CD4-positive, alpha-beta memory T cell (primary cell): ENCODE measurements around the gene SELE. TPM values are rescaled to one million over a fixed set of nuclear protein-coding genes. Genes with fewer than 3 reads are reported as not detected.

ENCODE experiments used
- CTCF ChIA-PET: fragments of 350-600 bp; sonication (Branson Sonifier 250); formaldehyde crosslinking; loops from one replicate; lab custom pipeline; 2021; ENCODE audit warnings: inconsistent platforms; ENCODE audit not compliant: partially characterized antibody; lab: Charles Lee
- POLR2A ChIA-PET: fragments of 350-600 bp; sonication (Branson Sonifier 250); formaldehyde crosslinking; loops from one replicate; lab custom pipeline; 2021; ENCODE audit not compliant: partially characterized antibody; lab: Charles Lee
- DNase-seq, 5 donors: peaks; one replicate each; pipeline versions ENCODE4 v3.0.0 to v3.0.0-alpha.2; 2020 to 2022; ENCODE audit warnings: mixed read lengths in 1 of 5
- H3K27ac ChIP-seq: one replicate; pipeline ENCODE4 v1.7.0; 2013; ENCODE audit warnings: low read depth, low read length
- H3K27me3 ChIP-seq: 2 replicates; pipeline ENCODE4 v1.7.0; 2013; ENCODE audit warnings: mild to moderate bottlenecking, low read length, moderate library complexity; ENCODE audit not compliant: insufficient read depth
- H3K36me3 ChIP-seq: 2 replicates; pipeline ENCODE4 v1.7.0; 2013; ENCODE audit warnings: mild to moderate bottlenecking, low read length, moderate library complexity; ENCODE audit not compliant: insufficient read depth
- H3K4me1 ChIP-seq: 2 replicates; pipeline ENCODE4 v1.7.0; 2013; ENCODE audit warnings: mild to moderate bottlenecking, low read length, moderate library complexity; ENCODE audit not compliant: insufficient read depth
- H3K4me3 ChIP-seq, 2 donors: one replicate each; pipeline ENCODE4 v1.7.0; 2013; ENCODE audit warnings: low read length in 2 of 2, mild to moderate bottlenecking in 1 of 2
- H3K9me3 ChIP-seq, 2 donors: one replicate each; pipeline ENCODE4 v1.7.0; 2013; ENCODE audit warnings: low read length in 2 of 2, control low read depth in 1 of 2; ENCODE audit not compliant: control insufficient read depth in 1 of 2
- H3K27ac Mint-ChIP-seq, 7 donors: one replicate each; pipeline ENCODE4 v1.8.0; 2020 to 2021; ENCODE audit warnings: mixed read lengths in 7 of 7, mild to moderate bottlenecking in 6 of 7, inconsistent platforms in 3 of 7, moderate library complexity in 3 of 7
- H3K27me3 Mint-ChIP-seq, 2 donors: one replicate each; pipeline ENCODE4 v1.8.0; 2020 to 2021; ENCODE audit warnings: mixed read lengths in 2 of 2
- H3K36me3 Mint-ChIP-seq, 2 donors: one replicate each; pipeline ENCODE4 v1.8.0; 2020 to 2021; ENCODE audit warnings: mixed read lengths in 2 of 2, inconsistent platforms in 1 of 2, mild to moderate bottlenecking in 1 of 2
- H3K4me1 Mint-ChIP-seq, 4 donors: one replicate each; pipeline ENCODE4 v1.8.0; 2020 to 2021; ENCODE audit warnings: mixed read lengths in 4 of 4, mild to moderate bottlenecking in 1 of 4
- H3K4me3 Mint-ChIP-seq, 8 donors: one replicate each; pipeline ENCODE4 v1.8.0; 2020 to 2021; ENCODE audit warnings: mixed read lengths in 8 of 8, mild to moderate bottlenecking in 7 of 8, moderate library complexity in 6 of 8, inconsistent platforms in 3 of 8
- H3K9me3 Mint-ChIP-seq, 8 donors: one replicate each; pipeline ENCODE4 v1.8.0; 2020 to 2021; ENCODE audit warnings: mixed read lengths in 8 of 8, mild to moderate bottlenecking in 5 of 8, inconsistent platforms in 3 of 8, moderate library complexity in 1 of 8
- intact Hi-C: fragments of 100-400 bp; cut with micrococcal nuclease; formaldehyde crosslinking; loops from one replicate; pipeline ENCODE4 v1.15.1; 2023
- polyA plus RNA-seq, 2 donors: library from polyadenylated mRNA; unstranded; fragments of 300-500 nt; fragmentation: Illumina TruSeq; gene quantifications; one replicate each; pipeline ENCODE4 v1.2.3, GENCODE V29; 2021
- total RNA-seq, 2 experiments: library from RNA; stranded (reverse); gene quantifications; one replicate each; pipeline ENCODE4 v1.2.3, GENCODE V29; 2021

Gene SELE
- total and polyA plus RNA-seq, 4 experiments from 2014 or later = not detected

DNA sequence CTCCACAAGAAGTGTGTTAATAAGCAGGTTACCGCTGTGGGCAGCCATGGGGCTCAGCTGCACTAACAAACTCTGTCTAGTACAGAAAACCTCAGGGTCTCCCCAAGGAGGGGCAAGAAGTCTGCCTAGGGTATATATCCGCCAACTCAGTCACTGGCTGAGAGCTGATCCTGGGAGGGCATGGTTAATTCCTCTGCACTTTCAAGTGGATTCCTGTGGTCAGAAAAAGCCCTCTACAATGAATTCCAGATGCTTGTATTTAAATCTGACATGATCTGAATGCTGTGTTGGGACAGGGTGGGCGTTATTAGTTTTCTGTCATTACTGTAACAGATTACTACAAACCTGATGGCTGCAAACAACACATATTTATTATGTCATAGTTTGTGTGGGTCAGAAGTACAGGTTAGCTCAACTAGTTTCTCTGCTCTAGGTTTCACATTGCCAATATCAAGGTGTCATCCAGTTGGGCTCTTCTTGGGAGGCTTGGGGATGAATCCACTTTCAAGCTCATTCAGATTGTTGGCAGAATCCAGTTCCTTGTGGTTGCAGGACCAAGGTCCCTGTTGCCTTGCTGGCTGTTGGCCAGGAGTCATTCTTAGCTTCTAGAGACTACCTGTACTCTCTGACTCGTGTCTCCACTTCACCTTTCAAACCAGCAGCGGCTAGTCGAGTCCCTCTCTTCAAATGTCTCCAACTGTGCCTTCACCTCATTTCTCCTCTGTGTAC is 8.0 kb upstream of the SELE start:
- Histone ChIP-seq H3K4me1 (no peaks in the 10 kb centered on the region), H3K27me3 (no peaks in the 10 kb centered on the region), H3K4me3 (no peak overlapping the region), H3K27ac (no peak overlapping the region), H3K9me3 (no peaks in the 10 kb centered on the region), H3K36me3 (no peaks in the 10 kb centered on the region)
- Mint-ChIP-seq H3K36me3 (no peaks in the 10 kb centered on the region), H3K27ac (no peak overlapping the region), H3K27me3 (peaks cover 7 to 10% of the 10 kb centered on the region in 2 donors), H3K4me3 (no peak overlapping the region), H3K4me1 (no peaks in the 10 kb centered on the region), H3K9me3 (peaks cover 0 to 5% (median 0%) of the 10 kb centered on the region in 8 donors)
- intact Hi-C loops = no loop called here
- ChIA-PET CTCF (no interaction called here), POLR2A (no interaction called here)
- no peak for DNase-seq

DNA sequence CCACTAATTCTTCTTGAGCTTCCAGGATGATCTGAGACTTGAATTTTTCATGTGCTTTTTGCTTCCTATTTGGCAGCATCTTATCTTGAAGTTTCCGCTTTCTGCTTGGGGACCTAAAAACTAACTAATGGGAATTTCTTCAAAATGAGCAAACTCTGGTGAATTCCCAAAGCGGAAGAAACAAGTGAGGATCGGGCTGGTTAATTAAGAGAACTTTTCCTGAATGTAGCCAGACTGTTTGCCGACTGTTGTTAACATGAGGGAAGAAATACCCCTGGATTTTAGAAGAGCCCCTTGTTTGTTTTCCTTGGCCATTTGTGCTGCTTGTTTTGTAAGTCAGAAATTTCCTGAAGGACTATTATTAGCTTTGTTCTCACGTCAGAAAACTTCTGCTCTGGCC is 6.1 kb upstream of the SELE start:
- Mint-ChIP-seq H3K36me3 (no peaks in the 10 kb centered on the region), H3K4me3 (no peak overlapping the region), H3K9me3 (peaks cover 0 to 5% (median 0%) of the 10 kb centered on the region in 8 donors), H3K27ac (no peak overlapping the region), H3K27me3 (peaks cover 10 to 16% of the 10 kb centered on the region in 2 donors), H3K4me1 (no peaks in the 10 kb centered on the region)
- Histone ChIP-seq H3K4me1 (no peaks in the 10 kb centered on the region), H3K27me3 (no peaks in the 10 kb centered on the region), H3K4me3 (no peak overlapping the region), H3K36me3 (no peaks in the 10 kb centered on the region), H3K9me3 (no peaks in the 10 kb centered on the region), H3K27ac (no peak overlapping the region)
- ChIA-PET POLR2A (no interaction called here), CTCF (no interaction called here)
- DNase-seq = no peak
- intact Hi-C loops = no loop called here

DNA sequence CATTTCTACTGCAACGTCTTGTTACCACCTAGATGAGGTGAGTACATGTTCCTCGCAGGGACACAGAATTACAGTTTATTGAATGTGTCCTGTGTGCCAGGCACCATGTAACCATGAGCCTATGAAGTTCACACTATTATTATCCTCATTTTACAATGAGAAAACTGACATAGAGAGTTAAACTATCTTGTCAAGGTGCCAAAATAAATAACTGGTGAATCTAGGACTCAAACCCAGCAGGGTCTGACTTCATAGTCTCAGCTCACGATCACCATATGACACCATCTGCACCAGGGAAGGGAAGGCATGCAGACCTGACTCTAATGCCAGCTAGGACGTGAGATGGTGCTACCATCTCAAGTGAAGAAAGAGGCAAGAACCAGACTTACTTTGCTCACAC is 2.4 kb downstream of the SELE start:
- peaks cover 15 to 21% of the 10 kb centered on the region in 2 donors for H3K27me3 Mint-ChIP-seq
- no peaks in the 10 kb centered on the region for H3K4me1 ChIP-seq
- H3K27me3 ChIP-seq = no peaks in the 10 kb centered on the region
- no peak overlapping the region for H3K27ac Mint-ChIP-seq
- H3K36me3 ChIP-seq = no peaks in the 10 kb centered on the region
- no peak for DNase-seq
- no peak overlapping the region for H3K4me3 Mint-ChIP-seq
- no peaks in the 10 kb centered on the region for H3K9me3 Mint-ChIP-seq
- H3K9me3 ChIP-seq = no peaks in the 10 kb centered on the region
- H3K4me1 Mint-ChIP-seq = no peaks in the 10 kb centered on the region
- no peak overlapping the region for H3K4me3 ChIP-seq
- ChIA-PET POLR2A (no interaction called here), CTCF (no interaction called here)
- intact Hi-C loops = no loop called here
- no peak overlapping the region for H3K27ac ChIP-seq
- no peaks in the 10 kb centered on the region for H3K36me3 Mint-ChIP-seq

DNA sequence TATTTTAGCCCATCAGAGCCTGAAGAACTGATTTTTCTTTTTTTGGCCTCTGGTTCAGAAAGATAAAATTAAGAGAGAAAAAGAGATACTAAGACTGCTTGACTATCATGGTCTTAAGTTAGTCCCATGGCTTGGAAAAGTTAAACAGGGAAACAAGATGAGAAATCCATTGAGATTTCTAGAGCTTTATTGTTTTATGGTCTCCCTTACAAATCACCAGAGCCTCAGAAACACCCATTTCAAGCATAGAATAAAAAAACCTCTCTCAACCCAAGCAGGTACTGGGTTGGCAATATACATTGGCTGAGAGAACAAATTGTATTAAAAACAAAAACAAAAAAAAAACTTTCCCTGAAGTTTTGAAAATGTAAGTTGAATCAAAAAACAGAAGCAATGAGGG is 3.9 kb downstream of the SELE start:
- no peaks in the 10 kb centered on the region for H3K9me3 Mint-ChIP-seq
- Histone ChIP-seq H3K27ac (no peak overlapping the region), H3K4me1 (no peaks in the 10 kb centered on the region), H3K36me3 (no peaks in the 10 kb centered on the region), H3K9me3 (no peaks in the 10 kb centered on the region), H3K4me3 (no peak overlapping the region), H3K27me3 (no peaks in the 10 kb centered on the region)
- H3K27me3 Mint-ChIP-seq = peaks cover 12 to 22% of the 10 kb centered on the region in 2 donors
- DNase-seq = no peak
- ChIA-PET POLR2A (no interaction called here), CTCF (no interaction called here)
- no peaks in the 10 kb centered on the region for H3K36me3 Mint-ChIP-seq
- no peak overlapping the region for H3K4me3 Mint-ChIP-seq
- intact Hi-C loops = no loop called here
- H3K4me1 Mint-ChIP-seq = no peaks in the 10 kb centered on the region
- no peak overlapping the region for H3K27ac Mint-ChIP-seq

DNA sequence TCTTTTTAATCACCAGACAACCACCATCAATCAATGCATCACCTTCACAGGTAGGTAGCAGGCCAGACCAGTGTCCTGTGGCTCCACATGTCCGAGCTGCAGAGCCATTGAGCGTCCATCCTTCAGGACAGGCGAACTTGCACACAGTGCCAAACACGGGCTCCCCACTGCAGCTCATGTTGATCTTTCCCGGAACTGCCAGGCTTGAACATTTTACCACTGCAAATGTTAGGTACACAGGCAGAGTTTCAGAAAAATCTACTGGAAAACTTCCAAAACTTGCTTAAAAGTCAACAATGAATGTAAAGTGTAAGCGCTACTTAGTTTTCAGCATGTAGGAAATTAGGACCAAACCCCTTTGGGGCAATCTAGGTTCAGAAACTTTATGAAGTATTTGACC is 6.6 kb downstream of the SELE start:
- no peak for DNase-seq
- ChIA-PET POLR2A (no interaction called here), CTCF (interaction anchor here (1.3 kb wide), 1 partner anchor 126 kb away, joined by 5 read pairs; no protein-coding TSS in a partner anchor)
- H3K4me3 ChIP-seq = no peak overlapping the region
- no peaks in the 10 kb centered on the region for H3K27me3 ChIP-seq
- H3K36me3 Mint-ChIP-seq = no peaks in the 10 kb centered on the region
- no peaks in the 10 kb centered on the region for H3K9me3 ChIP-seq
- intact Hi-C loops = no loop called here
- H3K27ac ChIP-seq = no peak overlapping the region
- no peaks in the 10 kb centered on the region for H3K9me3 Mint-ChIP-seq
- peaks cover 12% of the 10 kb centered on the region in 2 donors for H3K27me3 Mint-ChIP-seq
- no peak overlapping the region for H3K27ac Mint-ChIP-seq
- H3K4me3 Mint-ChIP-seq = no peak overlapping the region
- no peaks in the 10 kb centered on the region for H3K4me1 ChIP-seq
- no peaks in the 10 kb centered on the region for H3K4me1 Mint-ChIP-seq
- no peaks in the 10 kb centered on the region for H3K36me3 ChIP-seq

DNA sequence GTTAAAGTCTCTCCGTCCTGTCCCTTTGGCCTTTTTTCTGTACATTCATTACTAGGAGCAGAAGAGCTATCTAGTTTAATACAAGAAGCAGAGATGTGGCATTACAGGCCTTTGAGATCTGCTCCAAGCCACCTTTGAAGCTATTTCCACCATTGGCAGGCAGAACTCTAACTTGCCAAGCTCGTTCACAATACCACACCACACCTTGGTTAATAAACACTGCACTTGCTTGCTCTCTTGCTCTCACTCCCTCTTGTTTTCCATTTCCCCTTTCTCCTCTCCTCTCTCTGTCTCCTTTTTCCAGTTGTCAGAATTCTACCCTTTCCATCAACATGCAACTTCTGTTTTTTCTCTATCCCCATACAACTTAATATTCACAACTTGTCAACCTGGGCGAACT is 7.0 kb downstream of the SELE start:
- H3K36me3 Mint-ChIP-seq = no peaks in the 10 kb centered on the region
- ChIA-PET CTCF (interaction anchor here (1.3 kb wide), 1 partner anchor 125 kb away, joined by 5 read pairs; no protein-coding TSS in a partner anchor), POLR2A (no interaction called here)
- Histone ChIP-seq H3K36me3 (no peaks in the 10 kb centered on the region), H3K9me3 (no peaks in the 10 kb centered on the region), H3K27ac (no peak overlapping the region), H3K4me1 (no peaks in the 10 kb centered on the region), H3K27me3 (no peaks in the 10 kb centered on the region), H3K4me3 (no peak overlapping the region)
- no peak for DNase-seq
- peaks cover 12% of the 10 kb centered on the region in 2 donors for H3K27me3 Mint-ChIP-seq
- H3K27ac Mint-ChIP-seq = no peak overlapping the region
- intact Hi-C loops = no loop called here
- no peaks in the 10 kb centered on the region for H3K9me3 Mint-ChIP-seq
- H3K4me3 Mint-ChIP-seq = no peak overlapping the region
- H3K4me1 Mint-ChIP-seq = no peaks in the 10 kb centered on the region

DNA sequence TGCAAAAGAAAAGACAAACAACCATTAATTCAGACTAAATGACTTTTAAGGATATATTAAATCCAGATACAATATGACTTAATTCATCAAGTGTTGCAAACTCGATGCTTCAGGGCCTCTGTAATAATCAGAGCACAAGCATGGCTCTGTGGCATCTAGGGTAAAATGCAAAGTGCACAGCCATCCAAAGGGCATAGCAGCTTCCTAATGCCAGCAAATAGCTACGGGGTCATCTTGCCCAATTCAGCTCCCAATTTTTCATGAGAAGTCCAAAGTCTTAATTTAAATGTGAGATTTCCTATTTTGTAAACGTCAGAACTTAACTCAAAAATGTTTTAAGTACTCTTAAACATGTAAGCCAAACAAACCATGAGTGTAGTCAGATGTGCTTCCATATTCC is 7.9 kb downstream of the SELE start:
- no peak for DNase-seq
- ChIA-PET POLR2A (no interaction called here), CTCF (interaction anchor here (1.3 kb wide), 1 partner anchor 124 kb away, joined by 5 read pairs; no protein-coding TSS in a partner anchor)
- Mint-ChIP-seq H3K27me3 (peaks cover 7 to 12% of the 10 kb centered on the region in 2 donors), H3K9me3 (no peaks in the 10 kb centered on the region), H3K36me3 (no peaks in the 10 kb centered on the region), H3K4me1 (no peaks in the 10 kb centered on the region), H3K4me3 (no peak overlapping the region), H3K27ac (no peak overlapping the region)
- intact Hi-C loops = no loop called here
- Histone ChIP-seq H3K4me3 (no peak overlapping the region), H3K36me3 (no peaks in the 10 kb centered on the region), H3K4me1 (no peaks in the 10 kb centered on the region), H3K27ac (no peak overlapping the region), H3K27me3 (no peaks in the 10 kb centered on the region), H3K9me3 (no peaks in the 10 kb centered on the region)
